ENCODE data around the gene ROR2.

ROR2 gene

GRCh38 chr9:91773156-91773555 lies 176.9 kb downstream of the ROR2 start:
- Histone ChIP-seq H3K79me2 (ENCODE audit: insufficient read depth, low read length) (no peaks in the 10 kb centered on the region), H3K9me3 (ENCODE audit: insufficient read depth, low read length) (no peaks in the 10 kb centered on the region), H3K36me3 (ENCODE audit: low read length) (no peaks in the 10 kb centered on the region), H3K27ac (ENCODE audit: low read depth, low read length) (no peak overlapping the region), H3F3A (ENCODE audit: insufficient read depth) (no peaks in the 10 kb centered on the region), H3K9me2 (replicated peaks; ENCODE audit: insufficient read depth, low read length) (no peaks in the 10 kb centered on the region), H4K20me1 (ENCODE audit: low read depth, low read length) (no peaks in the 10 kb centered on the region), H3K27me3 (ENCODE audit: low read length) (no peaks in the 10 kb centered on the region), H2AFZ (ENCODE audit: low read depth, low read length, severe bottlenecking) (no peak overlapping the region), H3K4me2 (ENCODE audit: low read depth, low read length, poor library complexity, severe bottlenecking) (no peak overlapping the region), H3K9ac (ENCODE audit: low read length) (no peak overlapping the region), H3K4me3 (ENCODE audit: insufficient read depth, low read length, poor library complexity, severe bottlenecking) (no peak overlapping the region)
- no peak for TF ChIP-seq EZH2phosphoT487 (conservative IDR thresholded peaks at IDR 0.05; ENCODE audit: low read length)
- no peak for TF ChIP-seq CTCF (IDR thresholded peaks at IDR 0.05; ENCODE audit: insufficient read depth, low read length, poor library complexity, severe bottlenecking)

GRCh38 chr9:91771864-91772263 lies 178.2 kb downstream of the ROR2 start:
- Histone ChIP-seq H3F3A (ENCODE audit: insufficient read depth) (no peaks in the 10 kb centered on the region), H3K9me2 (replicated peaks; ENCODE audit: insufficient read depth, low read length) (no peaks in the 10 kb centered on the region), H3K4me3 (ENCODE audit: insufficient read depth, low read length, poor library complexity, severe bottlenecking) (no peak overlapping the region), H3K27me3 (ENCODE audit: low read length) (no peaks in the 10 kb centered on the region), H3K4me2 (ENCODE audit: low read depth, low read length, poor library complexity, severe bottlenecking) (no peak overlapping the region), H4K20me1 (ENCODE audit: low read depth, low read length) (no peaks in the 10 kb centered on the region), H3K36me3 (ENCODE audit: low read length) (no peaks in the 10 kb centered on the region), H3K9ac (ENCODE audit: low read length) (no peak overlapping the region), H2AFZ (ENCODE audit: low read depth, low read length, severe bottlenecking) (no peak overlapping the region), H3K79me2 (ENCODE audit: insufficient read depth, low read length) (no peaks in the 10 kb centered on the region), H3K27ac (ENCODE audit: low read depth, low read length) (no peak overlapping the region), H3K9me3 (ENCODE audit: insufficient read depth, low read length) (no peaks in the 10 kb centered on the region)
- no peak for TF ChIP-seq EZH2phosphoT487 (conservative IDR thresholded peaks at IDR 0.05; ENCODE audit: low read length)

- Histone ChIP-seq H3K4me3 (ENCODE audit: insufficient read depth, low read length, poor library complexity, severe bottlenecking) (no peak overlapping the region), H3K36me3 (ENCODE audit: low read length) (no peaks in the 10 kb centered on the region), H3K9me3 (ENCODE audit: insufficient read depth, low read length) (no peaks in the 10 kb centered on the region), H3K9me2 (replicated peaks; ENCODE audit: insufficient read depth, low read length) (no peaks in the 10 kb centered on the region), H3F3A (ENCODE audit: insufficient read depth) (no peaks in the 10 kb centered on the region), H3K9ac (ENCODE audit: low read length) (no peak overlapping the region), H3K27me3 (ENCODE audit: low read length) (no peaks in the 10 kb centered on the region), H3K79me2 (ENCODE audit: insufficient read depth, low read length) (no peaks in the 10 kb centered on the region), H2AFZ (ENCODE audit: low read depth, low read length, severe bottlenecking) (no peak overlapping the region), H4K20me1 (ENCODE audit: low read depth, low read length) (no peaks in the 10 kb centered on the region), H3K4me2 (ENCODE audit: low read depth, low read length, poor library complexity, severe bottlenecking) (no peak overlapping the region), H3K27ac (ENCODE audit: low read depth, low read length) (no peak overlapping the region)
- TF ChIP-seq CTCF (IDR thresholded peaks at IDR 0.05; ENCODE audit: insufficient read depth, low read length, poor library complexity, severe bottlenecking) (no peak), EZH2phosphoT487 (conservative IDR thresholded peaks at IDR 0.05; ENCODE audit: low read length) (no peak)
These were observed 179.0 kb downstream of the ROR2 start for GRCh38 chr9:91771027-91771426.

- Histone ChIP-seq H3K4me3 (ENCODE audit: insufficient read depth, low read length, poor library complexity, severe bottlenecking) (no peak overlapping the region), H3K4me2 (ENCODE audit: low read depth, low read length, poor library complexity, severe bottlenecking) (no peak overlapping the region)
These were observed 179.8 kb downstream of the ROR2 start for GRCh38 chr9:91770229-91770628.

More at GRCh38 chr9:91770229-91770628, 179.8 kb downstream of the ROR2 start:
- H3K9me2 ChIP-seq (replicated peaks; ENCODE audit: insufficient read depth, low read length), result no peaks in the 10 kb centered on the region
- H3F3A ChIP-seq (ENCODE audit: insufficient read depth), result no peaks in the 10 kb centered on the region
- H3K9ac ChIP-seq (ENCODE audit: low read length), result no peak overlapping the region
- no peak overlapping the region for H2AFZ ChIP-seq (ENCODE audit: low read depth, low read length, severe bottlenecking)
- no peaks in the 10 kb centered on the region for H3K36me3 ChIP-seq (ENCODE audit: low read length)
- H3K9me3 ChIP-seq (ENCODE audit: insufficient read depth, low read length), result no peaks in the 10 kb centered on the region
- H3K27ac ChIP-seq (ENCODE audit: low read depth, low read length), result no peak overlapping the region
- H3K27me3 ChIP-seq (ENCODE audit: low read length), result no peaks in the 10 kb centered on the region
- no peaks in the 10 kb centered on the region for H4K20me1 ChIP-seq (ENCODE audit: low read depth, low read length)
- no peak for TF ChIP-seq CTCF (IDR thresholded peaks at IDR 0.05; ENCODE audit: insufficient read depth, low read length, poor library complexity, severe bottlenecking)
- TF ChIP-seq EZH2phosphoT487 (conservative IDR thresholded peaks at IDR 0.05; ENCODE audit: low read length), result no peak
- H3K79me2 ChIP-seq (ENCODE audit: insufficient read depth, low read length), result no peaks in the 10 kb centered on the region
